ENCODE data around the gene HEATR1. TPM values are rescaled to one million over a fixed set of nuclear protein-coding genes. Genes with fewer than 3 reads are reported as not detected.

HEATR1 gene
- polyA plus RNA-seq, 1 of the 3 experiments (the other 2 are of a cell fraction), result 10.6 TPM

GRCh38 chr1:236530959-236531358 lies 73.4 kb downstream of the HEATR1 start:
- no peaks in the 10 kb centered on the region for H3K9me3 ChIP-seq
- CTCF ChIA-PET, result interaction anchor here (1.5 to 1.6 kb wide), 2 partner anchors 20 to 29 kb away, joined by 3 read pairs; no protein-coding TSS in a partner anchor
- no peaks in the 10 kb centered on the region for H3K9me2 ChIP-seq
- TF ChIP-seq PBX3 (IDR thresholded peaks at IDR 0.05), result no peak
- TF ChIP-seq MAX (IDR thresholded peaks at IDR 0.05; ENCODE audit: low read depth), result no peak
- TF ChIP-seq REST (IDR thresholded peaks at IDR 0.05; ENCODE audit: low read depth, low read length), result no peak
- TF ChIP-seq NRF1 (IDR thresholded peaks at IDR 0.05; ENCODE audit: low read depth, low read length), result no peak
- no peak for TF ChIP-seq CHD2 (IDR thresholded peaks at IDR 0.05; ENCODE audit: low read length, partially characterized antibody)
- TF ChIP-seq RFX5 (IDR thresholded peaks at IDR 0.05; ENCODE audit: low read length), result no peak
- TF ChIP-seq CTCF (IDR thresholded peaks at IDR 0.05), result no peak
- no peak for TF ChIP-seq GABPA (IDR thresholded peaks at IDR 0.05; ENCODE audit: low read depth)
- TF ChIP-seq POLR2AphosphoS5 (IDR thresholded peaks at IDR 0.05; ENCODE audit: low read depth, low read length), result no peak
- no peak for TF ChIP-seq JUND (IDR thresholded peaks at IDR 0.05)
- TF ChIP-seq SMC3 (IDR thresholded peaks at IDR 0.05; ENCODE audit: low read depth, low read length), result no peak
- TF ChIP-seq FOSL2 (IDR thresholded peaks at IDR 0.05; ENCODE audit: borderline replicate concordance, low read depth), result no peak
- TF ChIP-seq EP300 (IDR thresholded peaks at IDR 0.05; ENCODE audit: borderline replicate concordance in 1 of 2, low read depth in 1 of 2, low read length in 1 of 2), result no peak
- TF ChIP-seq RCOR1 (IDR thresholded peaks at IDR 0.05; ENCODE audit: low read length), result no peak
- no peak for TF ChIP-seq USF2 (IDR thresholded peaks at IDR 0.05; ENCODE audit: borderline replicate concordance, low read depth, low read length)
- no peak for TF ChIP-seq FOXJ3 (CRISPR knock-in tag; IDR thresholded peaks at IDR 0.05)
- no peak for TF ChIP-seq YY1 (IDR thresholded peaks at IDR 0.05; ENCODE audit: low read depth)
- no peak overlapping the region for H3K27ac ChIP-seq (ENCODE audit: low read depth in 2 of 2, low read length in 1 of 2)
- no peak overlapping the region for H2AFZ ChIP-seq (ENCODE audit: low read depth)
- no peak overlapping the region for H3K9ac ChIP-seq
- POLR2A ChIA-PET, result no interaction called here
- H3K27me3 ChIP-seq (ENCODE audit: insufficient read depth), result no peaks in the 10 kb centered on the region
- H3K79me2 ChIP-seq (ENCODE audit: insufficient read depth), result no peaks in the 10 kb centered on the region; the same call in 1 of the 2 replicates
- H4K20me1 ChIP-seq (ENCODE audit: insufficient read depth), result no peaks in the 10 kb centered on the region
- WGBS (ENCODE audit: low lambda C conversion rate), result 80% methylated on average over 5 of the region's 5 CpGs
- no peak for DNase-seq
- H3K4me1 ChIP-seq (ENCODE audit: control insufficient read depth in 1 of 2, insufficient read depth in 2 of 2, low read depth in 1 of 2, low read length in 1 of 2), result peaks cover 0 to 7% of the 10 kb centered on the region in 2 experiments; a peak in 2 of 4 replicates
- no peak overlapping the region for H3K4me2 ChIP-seq
- H3F3A ChIP-seq (replicated peaks; ENCODE audit: insufficient read depth), result peaks cover 4% of the 10 kb centered on the region
- H3K4me3 ChIP-seq (ENCODE audit: low read depth in 2 of 2, low read length in 1 of 2), result no peak overlapping the region
- H3K36me3 ChIP-seq (replicated peaks in 1 of 2; ENCODE audit: control insufficient read depth in 1 of 2, insufficient read depth in 2 of 2, low read length in 1 of 2), result peaks cover 2 to 27% of the 10 kb centered on the region in 2 experiments
